Kidney epithelial cell (primary cell): ENCODE data around the gene AKAP12. TPM values are rescaled to one million over a fixed set of nuclear protein-coding genes. Genes with fewer than 3 reads are reported as not detected.

Source experiments
- DNase-seq: peaks from one replicate; pipeline ENCODE4 v3.0.0-alpha.2; 2010; ENCODE audit warnings: low read depth
- H3K27me3 ChIP-seq: 2 replicates; pipeline ENCODE4 v1.6.0; 2011; ENCODE audit warnings: low read length; ENCODE audit not compliant: control insufficient read depth, insufficient read depth
- H3K36me3 ChIP-seq: 2 replicates; pipeline ENCODE4 v1.5.1; 2011; ENCODE audit warnings: low read length; ENCODE audit not compliant: control insufficient read depth, insufficient read depth
- H3K4me3 ChIP-seq: 2 replicates; pipeline ENCODE4 v1.5.1; 2011; ENCODE audit warnings: low read depth, mild to moderate bottlenecking, control low read depth, low read length
- CTCF ChIP-seq: IDR thresholded peaks from 2 replicates; pipeline ENCODE4 v1.5.1; 2011; ENCODE audit warnings: mild to moderate bottlenecking, moderate library complexity, low read length, control low read depth, inconsistent platforms; ENCODE audit not compliant: insufficient read depth, poor library complexity, severe bottlenecking
- total RNA-seq: library from RNA; depleted of rRNA; stranded (reverse); fragments of >200 nt; gene quantifications from 2 replicates; pipeline ENCODE4 v1.2.3, GENCODE V29; 2015

The AKAP12 gene
- total RNA-seq, 1 donor from 2014 or later: 581 TPM

GRCh38 chr6:151275566-151275965 lies 35.8 kb downstream of the AKAP12 start:
- TF ChIP-seq CTCF: no peak
- DNase-seq: no peak
- no peaks in the 10 kb centered on the region for H3K27me3 ChIP-seq
- no peaks in the 10 kb centered on the region for H3K36me3 ChIP-seq
- no peak overlapping the region for H3K4me3 ChIP-seq

- H3K36me3 ChIP-seq: no peaks in the 10 kb centered on the region
- TF ChIP-seq CTCF: no peak
- no peaks in the 10 kb centered on the region for H3K27me3 ChIP-seq
- DNase-seq: no peak
- no peak overlapping the region for H3K4me3 ChIP-seq
Measured at GRCh38 chr6:151276112-151276740, 36.5 kb downstream of the AKAP12 start.

- no peaks in the 10 kb centered on the region for H3K27me3 ChIP-seq
Measured at GRCh38 chr6:151279891-151280290, 40.1 kb downstream of the AKAP12 start.

GRCh38 chr6:151280859-151281258 lies 41.1 kb downstream of the AKAP12 start:
- no peak for DNase-seq
- Histone ChIP-seq H3K36me3 (no peaks in the 10 kb centered on the region), H3K4me3 (no peak overlapping the region), H3K27me3 (no peaks in the 10 kb centered on the region)
- no peak for TF ChIP-seq CTCF

More at GRCh38 chr6:151279891-151280290, 40.1 kb downstream of the AKAP12 start:
- Histone ChIP-seq H3K36me3 (no peaks in the 10 kb centered on the region), H3K4me3 (no peak overlapping the region)
- no peak for DNase-seq
- no peak for TF ChIP-seq CTCF

- Histone ChIP-seq H3K4me3 (no peak overlapping the region), H3K27me3 (no peaks in the 10 kb centered on the region), H3K36me3 (no peaks in the 10 kb centered on the region)
- TF ChIP-seq CTCF: no peak
- DNase-seq: no peak
Measured at GRCh38 chr6:151284012-151284411, 44.2 kb downstream of the AKAP12 start.

- no peak for DNase-seq
- no peaks in the 10 kb centered on the region for H3K27me3 ChIP-seq
- H3K36me3 ChIP-seq: no peaks in the 10 kb centered on the region
- TF ChIP-seq CTCF: no peak
- no peak overlapping the region for H3K4me3 ChIP-seq
Measured at GRCh38 chr6:151284548-151285017, 44.8 kb downstream of the AKAP12 start.
